A549 (cell line): ENCODE data around the gene IGFL4. TPM values are rescaled to one million over a fixed set of nuclear protein-coding genes. Genes with fewer than 3 reads are reported as not detected.
A peak's percentile ranks its signal among the peaks of the same experiment; 100 is the strongest.

Experiments
- ATAC-seq, 2 experiments: fragments of 200-7000 bp in 1 of 2; fragments of >200 bp in 1 of 2; cut with Nextera tagmentation in 1 of 2; cut with Tn5 transposase in 1 of 2; 3 replicates each; pipeline versions ENCODE4 v1.8.0 to v1.9.1; 2018 to 2020; ENCODE audit warnings: mild to moderate bottlenecking in 1 of 2, moderate library complexity in 1 of 2
- CTCF ChIA-PET: fragments of 300-600 bp; sonication (Branson Sonifier 250); formaldehyde crosslinking; extraction: SDS; loops from one replicate; lab custom pipeline; 2021; ENCODE audit warnings: antibody characterized with exemption, inconsistent platforms; lab: Yijun Ruan, JAX
- POLR2A ChIA-PET: fragments of 350-600 bp; formaldehyde crosslinking; extraction: SDS; loops from one replicate; lab custom pipeline; 2021; ENCODE audit warnings: antibody characterized with exemption, inconsistent platforms; lab: Yijun Ruan, JAX
- DNase-seq, 2 experiments: peaks; one replicate each; pipeline versions ENCODE4 v3.0.0 to v3.0.0-alpha.2; 2011 to 2016; ENCODE audit warnings: low read depth in 1 of 2, low spot score in 1 of 2
- FAIRE-seq: peaks from 2 replicates; lab custom pipeline; 2011; peaks lifted over from hg19 to GRCh38; lab: Jason Lieb, UNC
- H3K27ac ChIP-seq, 2 experiments: fragments of >200 bp; sonication (Bioruptor Twin); formaldehyde crosslinking; 3 replicates each; pipeline ENCODE4 v1.5.1; 2016 to 2017
- H3K4me1 ChIP-seq: fragments of >200 bp; sonication (Bioruptor Twin); formaldehyde crosslinking; 3 replicates; pipeline ENCODE4 v1.6.1; 2016
- H3K4me2 ChIP-seq: fragments of >200 bp; sonication (Bioruptor Twin); formaldehyde crosslinking; 3 replicates; pipeline ENCODE4 v1.6.1; 2016
- H3K4me3 ChIP-seq: fragments of >200 bp; sonication (Bioruptor Twin); formaldehyde crosslinking; 3 replicates; pipeline ENCODE4 v1.5.1; 2016
- H3K9me3 ChIP-seq: fragments of >200 bp; sonication (Bioruptor Twin); formaldehyde crosslinking; 3 replicates; pipeline ENCODE4 v1.6.1; 2016
- BHLHE40 ChIP-seq: IDR thresholded peaks from 2 replicates; pipeline ENCODE4 v1.6.1; 2012; ENCODE audit warnings: low read depth, low read length, inconsistent platforms
- FOSL2 ChIP-seq, 2 experiments: fragments of 450-650 bp in 1 of 2; fragments of >200 bp in 1 of 2; sonication (Bioruptor Twin) in 1 of 2; formaldehyde crosslinking; IDR thresholded peaks; 2 replicates each; pipeline versions ENCODE4 v1.5.0 to v1.6.1; 2016 to 2020; ENCODE audit warnings: mild to moderate bottlenecking in 1 of 2, moderate library complexity in 1 of 2
- GATA3 ChIP-seq: IDR thresholded peaks from 2 replicates; pipeline ENCODE4 v1.6.1; 2012; ENCODE audit warnings: borderline replicate concordance
- PBX3 ChIP-seq: IDR thresholded peaks from 2 replicates; pipeline ENCODE4 v1.6.1; 2012
- POLR2A ChIP-seq: IDR thresholded peaks from 2 replicates; pipeline ENCODE4 v1.6.1; 2012; ENCODE audit warnings: mild to moderate bottlenecking, low read length
- POLR2AphosphoS2 ChIP-seq: conservative IDR thresholded peaks from 2 replicates; pipeline ENCODE4 v1.6.1; 2012; ENCODE audit warnings: low read length, improper control_type of control experiment, inconsistent platforms
- RAD21 ChIP-seq, 2 experiments: fragments of >200 bp in 1 of 2; sonication (Bioruptor Twin) in 1 of 2; formaldehyde crosslinking in 1 of 2; IDR thresholded peaks in 1 of 2; conservative IDR thresholded peaks in 1 of 2; 2 replicates in 1 of 2; 3 replicates in 1 of 2; pipeline ENCODE4 v1.6.1; 2012 to 2018; ENCODE audit warnings: inconsistent platforms in 1 of 2
- SMC3 ChIP-seq: fragments of >200 bp; sonication (Bioruptor Twin); formaldehyde crosslinking; IDR thresholded peaks from 3 replicates; pipeline ENCODE4 v1.6.1; 2018; ENCODE audit warnings: inconsistent platforms
- WGBS: methylation state at CpG from one replicate; pipeline ENCODE4 v1.1.6; 2017; ENCODE audit errors: missing lambda C conversion rate; 5-methylcytosine and 5-hydroxymethylcytosine counted together
- polyA plus RNA-seq, 4 experiments: library from polyadenylated mRNA; depleted of rRNA in 3 of 4; stranded (reverse); fragments of >200 nt; fragmentation: RNase III in 1 of 4; extraction: RNeasy Plus Mini Kit Qiagen cat#74134 plus additional on column Dnase treatment in 1 of 4; gene quantifications; 2 replicates in 3 of 4; 3 replicates in 1 of 4; pipeline ENCODE4 v1.2.3, GENCODE V29; 2011 to 2017
- TF ChIP-seq, protein P1 (sequence below): fragments of >200 bp; sonication (Bioruptor Twin); formaldehyde crosslinking; IDR thresholded peaks from 3 replicates; pipeline ENCODE4 v1.5.1; 2016
- TF ChIP-seq, protein P2 (sequence below): IDR thresholded peaks from 2 replicates; pipeline ENCODE4 v1.6.1; 2012

The IGFL4 gene
- polyA plus RNA-seq, 2 of the 4 experiments (the other 2 are of a cell fraction), result 1.7 to 3.1 TPM

DNA sequence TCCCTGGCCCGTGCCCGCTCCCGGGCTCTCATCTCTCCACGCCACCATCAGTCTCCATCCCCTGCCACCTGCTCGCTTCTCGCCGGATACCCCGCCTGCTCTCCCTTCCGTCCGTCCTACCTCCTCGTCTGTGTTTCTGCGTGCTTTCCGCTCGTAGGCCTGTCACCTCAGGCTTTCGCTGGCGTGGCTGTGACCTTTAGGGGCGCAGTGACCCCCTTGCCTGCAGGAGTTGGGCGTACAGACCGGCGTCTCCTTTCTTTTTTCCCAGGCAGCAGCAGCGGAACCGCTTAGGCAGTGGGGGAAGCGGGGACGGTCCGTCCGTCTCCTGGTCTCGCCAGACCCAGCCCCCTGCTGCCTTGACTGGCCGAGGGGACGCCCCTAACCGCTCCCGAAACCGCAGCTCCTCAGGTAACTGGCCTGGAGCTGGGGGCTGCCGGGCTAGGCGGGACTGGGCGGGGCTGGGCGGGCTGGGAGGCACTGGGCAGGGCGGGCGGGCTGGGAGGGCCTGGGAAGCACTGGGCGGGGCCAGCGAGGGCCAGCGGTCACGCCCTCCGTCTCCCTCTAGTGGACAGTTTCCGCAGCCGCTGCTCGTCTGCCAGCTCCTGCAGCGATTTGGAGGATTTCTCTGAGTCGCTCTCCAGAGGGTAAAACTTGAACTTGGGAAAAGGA is 24.2 kb downstream of the IGFL4 start:
- peak overlapping the region; percentile 59 for H3K4me3 ChIP-seq
- peak overlapping the region; percentile 54 to 80; a peak in 5 of 6 replicates for H3K27ac ChIP-seq
- no peaks in the 10 kb centered on the region for H3K9me3 ChIP-seq
- ATAC-seq, result peak; percentile 69 to 85
- peak; percentile 72 for TF ChIP-seq SMC3
- TF ChIP-seq, protein P1, sequence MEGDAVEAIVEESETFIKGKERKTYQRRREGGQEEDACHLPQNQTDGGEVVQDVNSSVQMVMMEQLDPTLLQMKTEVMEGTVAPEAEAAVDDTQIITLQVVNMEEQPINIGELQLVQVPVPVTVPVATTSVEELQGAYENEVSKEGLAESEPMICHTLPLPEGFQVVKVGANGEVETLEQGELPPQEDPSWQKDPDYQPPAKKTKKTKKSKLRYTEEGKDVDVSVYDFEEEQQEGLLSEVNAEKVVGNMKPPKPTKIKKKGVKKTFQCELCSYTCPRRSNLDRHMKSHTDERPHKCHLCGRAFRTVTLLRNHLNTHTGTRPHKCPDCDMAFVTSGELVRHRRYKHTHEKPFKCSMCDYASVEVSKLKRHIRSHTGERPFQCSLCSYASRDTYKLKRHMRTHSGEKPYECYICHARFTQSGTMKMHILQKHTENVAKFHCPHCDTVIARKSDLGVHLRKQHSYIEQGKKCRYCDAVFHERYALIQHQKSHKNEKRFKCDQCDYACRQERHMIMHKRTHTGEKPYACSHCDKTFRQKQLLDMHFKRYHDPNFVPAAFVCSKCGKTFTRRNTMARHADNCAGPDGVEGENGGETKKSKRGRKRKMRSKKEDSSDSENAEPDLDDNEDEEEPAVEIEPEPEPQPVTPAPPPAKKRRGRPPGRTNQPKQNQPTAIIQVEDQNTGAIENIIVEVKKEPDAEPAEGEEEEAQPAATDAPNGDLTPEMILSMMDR, result peak; percentile 74
- no peak for TF ChIP-seq FOSL2 (IDR thresholded peaks at IDR 0.05)
- no peak for TF ChIP-seq FOSL2 (CRISPR knock-in tag; IDR thresholded peaks at IDR 0.05)
- peak; percentile 35 to 61; a peak in 4 of 5 replicates for TF ChIP-seq RAD21 (conservative IDR thresholded peaks at IDR 0.05 in 1 of 2, IDR thresholded peaks at IDR 0.05 in 1 of 2)
- no peak for TF ChIP-seq BHLHE40
- TF ChIP-seq PBX3, result no peak
- peak overlapping the region; percentile 97 for H3K4me2 ChIP-seq
- ChIA-PET POLR2A (interaction anchor here (0.6 to 1.2 kb wide), 8 partner anchors 21 to 430 kb away, joined by 3 to 6 read pairs (median 4); partner anchors contain the start of genes CCDC61 and IRF2BP1), CTCF (interaction anchor here (0.6 to 23.2 kb wide), 38 partner anchors 10 to 385 kb away, joined by 3 to 1009 read pairs (median 5); partner anchors contain the start of genes CCDC61, FOXA3, IGFL4 and SYMPK)
- 4% methylated on average over 45 of the region's 48 CpGs for WGBS
- H3K4me1 ChIP-seq, result peaks cover 20% of the 10 kb centered on the region
- FAIRE-seq, result no peak
- DNase-seq, result peak; percentile 84 to 87

GRCh38 chr19:46015687-46016425 is 24.9 kb downstream of the IGFL4 start:
- Histone ChIP-seq H3K9me3 (no peaks in the 10 kb centered on the region), H3K27ac (peak overlapping the region; percentile 54 to 80; a peak in 5 of 6 replicates), H3K4me3 (peak overlapping the region; percentile 59), H3K4me2 (peak overlapping the region; percentile 97), H3K4me1 (peaks cover 20% of the 10 kb centered on the region)
- no peak for TF ChIP-seq POLR2AphosphoS2
- TF ChIP-seq PBX3, result peak; percentile 20; the same call in 1 of the 2 replicates
- 68% methylated on average over 45 of the region's 63 CpGs for WGBS
- POLR2A ChIA-PET, result interaction anchor here (0.6 to 1.2 kb wide), 8 partner anchors 21 to 429 kb away, joined by 3 to 6 read pairs (median 3); partner anchors contain the start of genes CCDC61 and MYPOP
- FAIRE-seq (no peak), ATAC-seq (peak; percentile 43 to 47), DNase-seq (peak in 1 of 2 experiments; percentile 30)
- CTCF ChIA-PET, result interaction anchor here (0.5 to 23.2 kb wide), 17 partner anchors 10 to 252 kb away, joined by 3 to 1009 read pairs (median 5); partner anchors contain the start of genes CCDC61 and IGFL4

GRCh38 chr19:46014941-46015686 is 25.7 kb downstream of the IGFL4 start:
- peak overlapping the region; percentile 63 to 76 for H3K27ac ChIP-seq
- ATAC-seq, result peak; percentile 65 to 78
- TF ChIP-seq POLR2A (peak; percentile 34; the same call in 1 of the 2 replicates), GATA3 (no peak)
- TF ChIP-seq, protein P2, sequence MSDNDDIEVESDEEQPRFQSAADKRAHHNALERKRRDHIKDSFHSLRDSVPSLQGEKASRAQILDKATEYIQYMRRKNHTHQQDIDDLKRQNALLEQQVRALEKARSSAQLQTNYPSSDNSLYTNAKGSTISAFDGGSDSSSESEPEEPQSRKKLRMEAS, result peak; percentile 29; the same call in 1 of the 2 replicates
- no peak for FAIRE-seq
- CTCF ChIA-PET, result interaction anchor here (0.5 to 23.2 kb wide), 9 partner anchors 10 to 198 kb away, joined by 3 to 1009 read pairs (median 3); no protein-coding TSS in a partner anchor
- DNase-seq, result peak; percentile 72 to 82
- peak overlapping the region; percentile 97 for H3K4me2 ChIP-seq
- H3K4me3 ChIP-seq, result peak overlapping the region; percentile 59
- no peaks in the 10 kb centered on the region for H3K9me3 ChIP-seq
- POLR2A ChIA-PET, result interaction anchor here (0.6 to 1.2 kb wide), 6 partner anchors 20 to 156 kb away, joined by 3 to 6 read pairs (median 4); partner anchors contain the start of genes CCDC61 and MYPOP
- H3K4me1 ChIP-seq, result peaks cover 20% of the 10 kb centered on the region
- 62% methylated on average over 51 of the region's 74 CpGs for WGBS
